MM.1S (cell line): Measurements from ENCODE around the gene CARD11.

Source experiments
- EZH2 ChIP-seq: fragments of 300-600 bp; sonication (generic); optimal IDR thresholded peaks from 2 replicates; pipeline ENCODE3; 2017; ENCODE audit warnings: low read depth, mild to moderate bottlenecking, antibody characterized with exemption, low read length, mixed read lengths
- EZH2phosphoT487 ChIP-seq: fragments of 300-600 bp; sonication (generic); IDR thresholded peaks from 2 replicates; pipeline ENCODE4 v1.6.1; 2018; ENCODE audit warnings: antibody characterized with exemption, low read length
- TF ChIP-seq, protein P1 (sequence below): fragments of 300-600 bp; sonication (generic); IDR thresholded peaks from 2 replicates; pipeline ENCODE4 v1.5.1; 2016; ENCODE audit warnings: antibody characterized with exemption, low read length, mixed read lengths

DNA sequence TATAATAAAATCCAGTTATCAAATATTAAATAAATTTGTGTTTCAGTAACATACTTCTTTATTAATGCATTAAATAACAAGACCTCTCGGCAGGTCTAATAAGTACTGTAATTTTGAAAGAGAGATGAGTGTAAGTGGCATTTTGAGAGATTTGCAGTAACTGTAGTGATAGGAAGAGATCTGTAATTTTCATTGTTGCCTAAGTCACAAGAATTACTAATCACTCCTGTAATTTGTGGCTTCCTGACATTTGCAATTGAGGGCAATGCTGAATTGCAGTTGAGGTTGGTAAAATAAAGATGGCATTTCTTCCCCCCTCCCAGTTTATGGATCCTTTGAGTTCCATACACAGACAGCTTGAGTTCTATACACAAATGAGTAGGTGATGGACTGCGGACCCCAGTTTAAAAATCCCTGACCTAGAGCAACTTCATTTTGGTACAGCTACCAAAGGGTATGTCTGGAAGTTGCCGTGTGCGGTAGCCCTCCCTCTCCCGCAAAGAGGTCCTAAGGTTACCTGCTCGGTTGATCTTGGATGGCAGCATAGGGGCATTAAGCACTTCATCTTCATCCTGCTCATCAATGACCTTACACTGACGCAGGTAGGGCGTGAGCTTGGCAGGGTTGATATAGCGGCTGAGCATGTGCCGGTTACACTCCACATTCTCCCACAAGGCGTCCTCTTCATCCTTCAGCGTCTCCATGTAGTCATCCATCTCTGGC, 96.4 kb downstream of the CARD11 start:
- TF ChIP-seq, protein P1, sequence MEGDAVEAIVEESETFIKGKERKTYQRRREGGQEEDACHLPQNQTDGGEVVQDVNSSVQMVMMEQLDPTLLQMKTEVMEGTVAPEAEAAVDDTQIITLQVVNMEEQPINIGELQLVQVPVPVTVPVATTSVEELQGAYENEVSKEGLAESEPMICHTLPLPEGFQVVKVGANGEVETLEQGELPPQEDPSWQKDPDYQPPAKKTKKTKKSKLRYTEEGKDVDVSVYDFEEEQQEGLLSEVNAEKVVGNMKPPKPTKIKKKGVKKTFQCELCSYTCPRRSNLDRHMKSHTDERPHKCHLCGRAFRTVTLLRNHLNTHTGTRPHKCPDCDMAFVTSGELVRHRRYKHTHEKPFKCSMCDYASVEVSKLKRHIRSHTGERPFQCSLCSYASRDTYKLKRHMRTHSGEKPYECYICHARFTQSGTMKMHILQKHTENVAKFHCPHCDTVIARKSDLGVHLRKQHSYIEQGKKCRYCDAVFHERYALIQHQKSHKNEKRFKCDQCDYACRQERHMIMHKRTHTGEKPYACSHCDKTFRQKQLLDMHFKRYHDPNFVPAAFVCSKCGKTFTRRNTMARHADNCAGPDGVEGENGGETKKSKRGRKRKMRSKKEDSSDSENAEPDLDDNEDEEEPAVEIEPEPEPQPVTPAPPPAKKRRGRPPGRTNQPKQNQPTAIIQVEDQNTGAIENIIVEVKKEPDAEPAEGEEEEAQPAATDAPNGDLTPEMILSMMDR, result no peak
- TF ChIP-seq EZH2 (no peak), EZH2phosphoT487 (no peak)
